ENCODE data around the gene ABTB2.
"Not testable (repeated sequence)": the region's sequence is repeated elsewhere in the genome, so short reads cannot be mapped to it uniquely, and the experiment has no call there.

Gene ABTB2

GRCh38 chr11:34185926-34186841, 171.6 kb downstream of the ABTB2 start:
- no peak for DNase-seq (ENCODE audit: low read depth in 2 of 2)

GRCh38 chr11:34184505-34185015, 173.2 kb downstream of the ABTB2 start:
- no peak for DNase-seq (ENCODE audit: low read depth in 2 of 2)

- no peak for DNase-seq (ENCODE audit: low read depth in 2 of 2)
These were observed 173.9 kb downstream of the ABTB2 start for GRCh38 chr11:34183848-34184391.

- DNase-seq (ENCODE audit: low read depth in 2 of 2): no peak
These were observed 174.7 kb downstream of the ABTB2 start for GRCh38 chr11:34182921-34183685.

- no peak for DNase-seq (ENCODE audit: low read depth in 2 of 2)
These were observed 175.4 kb downstream of the ABTB2 start for GRCh38 chr11:34182425-34182824.

GRCh38 chr11:34181856-34182405, 175.9 kb downstream of the ABTB2 start:
- DNase-seq (ENCODE audit: low read depth in 2 of 2): no peak

GRCh38 chr11:34181251-34181650, 176.6 kb downstream of the ABTB2 start:
- DNase-seq (ENCODE audit: low read depth in 2 of 2): no peak

- not testable (repeated sequence) for DNase-seq (ENCODE audit: low read depth in 2 of 2)
These were observed 177.0 kb downstream of the ABTB2 start for GRCh38 chr11:34180814-34181165.

- DNase-seq (ENCODE audit: low read depth in 2 of 2): no peak
These were observed 177.6 kb downstream of the ABTB2 start for GRCh38 chr11:34180040-34180813.

- DNase-seq (ENCODE audit: low read depth in 2 of 2): no peak
These were observed 178.7 kb downstream of the ABTB2 start for GRCh38 chr11:34179026-34179675.

GRCh38 chr11:34178209-34178821, 179.5 kb downstream of the ABTB2 start:
- no peak for DNase-seq (ENCODE audit: low read depth in 2 of 2)

GRCh38 chr11:34176751-34177209, 181.0 kb downstream of the ABTB2 start:
- no peak for DNase-seq (ENCODE audit: low read depth in 2 of 2)

- DNase-seq (ENCODE audit: low read depth in 2 of 2): no peak
These were observed 182.4 kb downstream of the ABTB2 start for GRCh38 chr11:34175284-34176019.

- DNase-seq (ENCODE audit: low read depth in 2 of 2): peak; percentile 61 to 81
These were observed 183.3 kb downstream of the ABTB2 start for GRCh38 chr11:34174412-34175041.

GRCh38 chr11:34173050-34173449, 184.8 kb downstream of the ABTB2 start:
- no peak for DNase-seq (ENCODE audit: low read depth in 2 of 2)

- DNase-seq (ENCODE audit: low read depth in 2 of 2): no peak
These were observed 188.1 kb downstream of the ABTB2 start for GRCh38 chr11:34169686-34170085.

- DNase-seq (ENCODE audit: low read depth in 2 of 2): no peak
These were observed 189.0 kb downstream of the ABTB2 start for GRCh38 chr11:34168642-34169420.

- no peak for DNase-seq (ENCODE audit: low read depth in 2 of 2)
These were observed 189.8 kb downstream of the ABTB2 start for GRCh38 chr11:34167961-34168360.

Data from stimulated activated CD4-positive, alpha-beta T cell treated with anti-CD3 and anti-CD28 coated beads, Interleukin-12 subunit alpha, Interleukin-12 subunit beta, amount 100 ng/mL, for 24 hours (primary cell).